Stimulated activated CD8-positive, alpha-beta memory T cell treated with anti-CD3 and anti-CD28 coated beads, Interleukin-7, amount 100 ng/mL, for 48 hours (primary cell): ENCODE results near the gene GBGT1.

ENCODE experiments used
- DNase-seq, 2 donors: peaks; one replicate each; pipeline ENCODE4 v3.0.0-alpha.2; 2020; ENCODE audit warnings: low read depth in 1 of 2; ENCODE audit errors: extremely low read depth in 1 of 2

GBGT1 gene

GRCh38 chr9:133117271-133118178 lies 46.2 kb downstream of the GBGT1 start:
- no peak for DNase-seq

GRCh38 chr9:133116346-133117231 lies 47.1 kb downstream of the GBGT1 start:
- no peak for DNase-seq

- peak; percentile 39 to 76 for DNase-seq
These were observed 47.9 kb downstream of the GBGT1 start for GRCh38 chr9:133115604-133116345.

- no peak for DNase-seq
These were observed 48.7 kb downstream of the GBGT1 start for GRCh38 chr9:133114886-133115603.

DNA sequence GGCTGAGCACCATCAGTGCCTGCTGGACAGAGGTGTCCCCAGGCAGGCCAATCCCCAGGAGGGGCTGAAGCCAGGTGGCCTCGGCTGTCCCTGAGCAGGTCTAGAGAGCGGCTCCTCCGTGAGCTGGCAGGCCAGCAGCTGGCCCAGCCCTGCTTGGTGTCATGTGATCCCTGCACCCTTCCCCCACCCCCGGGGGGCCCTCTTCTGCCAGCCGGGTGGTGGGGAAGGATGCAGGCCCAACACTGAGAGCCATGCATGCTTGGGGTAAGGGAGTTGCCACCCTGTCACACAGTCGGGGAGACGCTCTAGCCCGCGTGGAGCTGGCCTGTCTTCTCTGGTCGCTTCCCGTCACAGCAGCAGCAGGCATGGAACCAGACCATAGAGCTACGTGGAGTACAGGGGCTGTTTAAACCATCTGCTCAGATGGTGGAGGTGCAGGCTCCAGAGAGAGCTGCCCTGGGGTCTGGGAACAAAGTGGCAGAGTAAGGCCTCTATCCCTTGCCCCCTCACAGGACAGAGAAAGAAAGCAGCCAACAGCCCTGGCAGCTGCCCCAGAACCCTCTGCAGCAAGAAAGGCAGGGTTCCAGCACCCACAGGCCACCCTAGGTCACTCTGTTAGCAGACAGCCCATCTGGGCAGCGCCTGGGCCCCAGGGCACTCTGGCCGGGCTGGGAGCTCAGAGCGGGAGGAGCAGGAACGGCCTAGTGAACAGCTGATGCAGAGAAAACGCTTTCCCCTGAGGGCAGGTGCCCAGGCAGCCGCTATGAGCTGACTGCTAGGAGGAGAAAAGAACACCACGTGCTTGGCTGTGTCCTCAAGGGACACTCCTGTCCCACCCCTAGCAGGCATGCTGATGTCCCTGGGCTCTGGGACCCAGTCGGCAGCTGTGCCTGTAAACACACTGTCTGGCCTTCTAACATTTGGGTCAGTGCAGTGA lies 49.5 kb downstream of the GBGT1 start:
- no peak for DNase-seq

DNA sequence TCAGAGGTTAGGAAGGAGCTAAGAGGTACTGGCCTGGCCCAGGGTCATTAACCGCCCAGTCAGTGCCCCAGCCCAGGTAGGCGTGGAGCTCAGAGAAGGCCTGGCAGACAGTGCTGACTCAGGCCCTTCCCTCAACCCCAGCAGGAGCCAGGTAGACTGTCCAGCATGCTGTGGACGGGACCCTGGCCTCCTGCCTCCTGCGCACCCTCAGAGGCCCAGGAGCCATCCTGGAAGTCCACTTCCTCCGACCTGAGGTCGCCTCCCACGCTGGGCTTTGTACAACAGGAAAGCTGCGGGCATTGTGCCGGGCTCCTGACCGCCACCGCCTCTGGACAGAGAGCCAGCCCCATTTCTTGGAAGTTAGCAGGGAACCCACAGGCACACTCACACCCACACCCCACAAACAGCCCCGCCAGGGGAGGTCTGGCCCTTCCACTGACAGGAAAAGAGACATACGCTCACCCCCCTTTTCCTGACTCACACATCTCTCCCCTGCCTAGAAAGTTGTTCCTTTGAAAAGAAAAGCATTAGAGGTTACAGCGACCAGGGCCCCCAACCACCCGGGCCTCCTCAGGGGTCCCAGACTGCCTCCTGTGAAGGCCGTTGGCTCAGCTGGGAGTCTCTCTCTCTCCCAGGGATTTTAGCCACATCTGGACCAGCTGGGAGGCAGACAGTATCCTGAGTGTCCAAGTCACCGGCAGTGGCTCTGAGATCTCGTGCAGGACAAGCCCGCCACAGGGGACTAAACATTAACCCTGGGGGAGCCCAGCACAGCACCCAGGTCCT lies 50.4 kb downstream of the GBGT1 start:
- no peak for DNase-seq

DNA sequence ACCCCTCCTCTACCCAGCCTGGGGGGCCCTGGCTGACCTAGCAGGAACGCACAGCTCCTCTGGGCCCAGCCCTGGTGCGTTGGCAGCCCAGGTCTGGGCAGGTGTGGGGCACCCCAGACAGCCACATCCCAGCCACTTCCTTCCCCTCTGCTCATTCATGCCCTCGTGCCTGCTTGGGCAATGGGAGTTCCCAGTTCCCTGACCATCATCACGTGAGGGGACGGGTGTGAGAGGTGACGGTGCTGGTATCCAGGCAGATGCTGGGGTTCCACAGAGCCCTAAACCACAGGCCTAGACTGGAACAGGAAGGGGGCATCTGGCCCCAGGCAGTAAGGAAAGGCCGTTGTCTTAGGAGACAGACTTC lies 51.1 kb downstream of the GBGT1 start:
- DNase-seq, result no peak

DNA sequence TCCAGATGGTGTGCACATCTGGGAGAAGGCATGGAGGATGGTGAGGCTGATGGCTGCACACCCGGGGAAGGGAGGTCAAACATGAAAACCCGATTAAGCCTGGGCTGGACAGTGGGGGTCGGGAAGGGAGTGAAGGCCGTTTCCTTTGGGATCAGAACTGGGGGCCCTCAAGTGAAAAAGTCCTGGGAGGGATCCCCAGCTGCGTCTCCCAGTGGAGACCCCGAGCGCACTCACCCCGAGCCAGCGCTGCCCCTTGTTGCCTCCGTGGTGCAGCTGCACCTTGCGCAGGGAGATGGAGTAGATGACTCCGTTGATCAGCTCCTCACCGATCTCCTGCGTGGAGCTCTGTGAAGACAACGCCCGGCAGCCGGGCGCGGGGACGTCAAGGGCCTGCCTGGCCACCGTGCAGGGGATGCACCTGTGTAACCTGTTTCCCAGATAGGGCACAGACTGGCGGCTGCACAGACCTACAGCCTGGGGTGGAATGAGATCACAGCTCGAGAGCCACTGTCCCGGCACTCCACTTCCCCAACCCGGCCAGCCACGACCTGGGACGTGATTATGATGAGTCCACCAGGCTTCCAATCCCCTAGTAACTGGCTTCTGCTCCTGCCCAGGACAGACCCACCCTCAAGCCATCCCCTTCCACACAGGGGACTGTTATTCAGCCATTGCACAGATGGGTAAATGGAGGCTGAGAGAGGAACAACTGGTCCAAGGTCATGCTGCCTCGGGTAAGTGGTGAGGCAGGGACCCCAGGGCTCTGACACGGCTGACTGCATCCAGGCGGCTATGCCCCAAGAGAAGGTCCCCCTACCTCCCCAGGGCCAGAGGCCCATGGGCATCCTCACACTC lies 51.7 kb downstream of the GBGT1 start:
- DNase-seq, result no peak

- DNase-seq, result no peak
These were observed 53.6 kb downstream of the GBGT1 start for GRCh38 chr9:133109931-133110650.

- no peak for DNase-seq
These were observed 54.7 kb downstream of the GBGT1 start for GRCh38 chr9:133108794-133109641.

DNA sequence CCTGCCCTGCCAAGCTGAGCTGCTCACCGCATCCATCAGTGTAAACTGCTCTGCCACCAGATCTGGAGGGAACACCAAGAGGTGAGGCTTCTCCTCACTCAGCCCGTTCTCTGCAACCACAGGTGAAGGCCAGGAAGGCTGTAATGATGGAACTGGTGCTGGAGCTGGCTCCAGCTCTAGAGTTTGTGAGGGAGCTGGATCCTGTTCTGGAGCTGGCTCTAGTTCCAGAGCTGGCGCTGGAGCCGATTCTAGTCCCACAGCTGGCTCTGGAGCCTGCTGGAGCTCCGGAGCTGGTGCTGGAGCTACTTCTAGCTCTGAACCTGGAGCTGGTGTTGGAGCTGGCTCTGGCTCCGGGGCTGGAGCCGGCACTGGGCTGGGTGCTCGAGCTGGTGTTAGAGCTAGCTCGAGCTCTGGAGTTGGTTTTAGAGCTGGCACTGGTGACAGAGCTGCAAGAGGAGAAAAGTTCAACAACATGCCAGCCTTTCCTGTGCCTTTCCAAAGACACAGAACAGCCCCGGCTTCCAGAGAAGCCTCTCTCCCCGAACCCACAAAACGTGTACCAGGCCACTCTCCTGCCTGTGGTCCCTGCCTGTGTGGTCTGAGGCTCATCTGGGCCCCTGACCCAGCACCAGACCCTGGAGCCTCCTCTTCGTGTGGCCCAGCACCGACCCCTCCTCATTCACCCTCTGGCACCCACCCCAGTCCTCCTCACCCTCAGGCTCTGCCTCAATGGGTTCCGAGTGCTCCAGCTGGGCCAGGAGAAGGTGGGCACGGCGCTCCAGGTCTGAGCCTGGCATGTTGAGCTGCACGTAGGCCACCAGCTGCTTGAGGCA lies 55.5 kb downstream of the GBGT1 start:
- no peak for DNase-seq

DNA sequence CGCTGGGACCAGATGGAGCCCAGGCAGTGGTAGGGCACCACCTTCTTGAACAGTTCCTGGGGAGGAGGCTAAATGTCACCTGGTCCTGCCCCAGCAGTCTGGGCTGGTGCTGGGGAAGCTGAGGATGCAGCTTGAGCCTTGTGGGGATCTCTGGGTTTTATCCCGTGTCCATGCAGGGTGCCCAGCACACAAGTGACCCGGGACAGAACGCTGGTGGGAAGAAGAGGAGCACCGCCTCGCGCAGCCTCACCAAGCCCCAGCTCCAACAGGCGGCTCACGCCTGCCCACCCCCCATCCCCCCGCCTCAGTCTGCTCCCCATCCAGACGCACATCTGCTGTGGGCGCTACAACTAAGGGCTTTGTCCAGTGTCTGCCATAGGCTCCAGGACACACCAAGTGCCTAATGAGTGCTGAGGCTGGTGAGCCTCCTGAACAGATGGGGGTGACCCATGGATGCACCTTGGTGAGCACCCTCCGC lies 56.4 kb downstream of the GBGT1 start:
- DNase-seq, result no peak

GRCh38 chr9:133106511-133107244 lies 57.0 kb downstream of the GBGT1 start:
- DNase-seq, result no peak

DNA sequence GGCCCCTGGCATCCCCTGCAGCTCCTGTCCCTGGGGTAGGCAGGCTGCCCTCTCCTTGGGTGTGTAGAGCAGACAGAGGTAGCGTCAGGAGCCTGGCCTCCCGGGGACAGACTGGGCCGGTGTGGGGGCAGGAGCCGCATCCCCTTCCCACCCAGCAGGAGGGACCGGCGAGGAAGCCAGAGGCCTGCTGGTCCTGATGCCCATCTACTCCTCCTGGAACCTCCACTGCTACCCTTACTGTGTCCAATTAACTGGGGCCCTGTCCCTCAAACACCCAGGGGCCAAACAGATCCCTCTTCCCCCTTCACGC lies 58.3 kb downstream of the GBGT1 start:
- no peak for DNase-seq
